HepG2 (cell line): Measurements from ENCODE around the gene FALEC. TPM values are rescaled to one million over a fixed set of nuclear protein-coding genes. Genes with fewer than 3 reads are reported as not detected.

Experiments used
- ZBTB40 ChIP-seq, 2 experiments: fragments of 450-650 bp in 1 of 2; sonication (generic) in 1 of 2; formaldehyde crosslinking in 1 of 2; IDR thresholded peaks; 2 replicates each; pipeline versions ENCODE4 v1.6.1 to v1.8.0; 2016 to 2022; ENCODE audit warnings: antibody characterized with exemption in 1 of 2, mild to moderate bottlenecking in 1 of 2, missing genetic modification reagents in 1 of 2
- polyA plus RNA-seq, 8 experiments: library from polyadenylated mRNA; depleted of rRNA in 3 of 8; stranded (reverse) in 7 of 8; unstranded in 1 of 8; fragments of >200 nt; fragmentation: Illumina TruSeq in 4 of 8; extraction: Trizol in 4 of 8; gene quantifications; 2 replicates each; pipeline versions ENCODE4 v1.2.1 to v1.2.3, GENCODE V29; 2011 to 2016; ENCODE audit warnings: low read depth in 4 of 8, missing spikeins in 1 of 8, mixed read lengths in 1 of 8; ENCODE audit not compliant: insufficient read depth in 1 of 8
- total RNA-seq, 5 experiments: library from RNA; depleted of rRNA; stranded (reverse); fragments of >200 nt; fragmentation: Illumina TruSeq; extraction: Trizol; gene quantifications; 2 replicates each; pipeline ENCODE4 v1.2.3, GENCODE V29; 2016; ENCODE audit warnings: low read depth in 1 of 5

FALEC gene
- total and polyA plus RNA-seq, 2 of the 13 experiments (the other 11 are each of a cell fraction or from before 2014, with no cell fraction given): 0.33 to 0.71 TPM

GRCh38 chr1:150548632-150549495, 33.3 kb downstream of the FALEC start, which contains the start of gene ADAMTSL4 (continued):
- TF ChIP-seq ZBTB40 (IDR thresholded peaks at IDR 0.05): no peak
- TF ChIP-seq ZBTB40 (CRISPR knock-in tag; IDR thresholded peaks at IDR 0.05): peak; percentile 17
- TF ChIP-seq, all 625 proteins: peak for 130
